SK-N-SH (cell line): Measurements from ENCODE around the gene CFAP299. TPM values are rescaled to one million over a fixed set of nuclear protein-coding genes. Genes with fewer than 3 reads are reported as not detected.

Experiments
- CTCF ChIA-PET: fragments of 300-600, 350-600 bp; formaldehyde crosslinking; extraction: SDS; loops from one replicate; lab custom pipeline; 2021; lab: Yijun Ruan, JAX
- POLR2A ChIA-PET: fragments of 350-600 bp; sonication (Branson Sonifier 250); formaldehyde crosslinking; extraction: SDS; loops from one replicate; lab custom pipeline; 2020; ENCODE audit warnings: antibody characterized with exemption, inconsistent platforms; lab: Yijun Ruan, JAX
- DNase-seq: peaks from one replicate; pipeline ENCODE4 v3.0.0; 2012
- H2AFZ ChIP-seq: fragments of 200-600 bp; sonication (generic); 2 replicates; pipeline ENCODE4 v1.8.1; 2016; ENCODE audit warnings: antibody characterized with exemption, mild to moderate bottlenecking, low read depth
- H3F3A ChIP-seq: fragments of 200-600 bp; sonication (generic); replicated peaks from 2 replicates; pipeline ENCODE3; 2016; ENCODE audit warnings: antibody characterized with exemption, mild to moderate bottlenecking; ENCODE audit not compliant: insufficient read depth
- H3K27ac ChIP-seq, 2 experiments: fragments of 200-500 bp in 1 of 2; fragments of 200-600 bp in 1 of 2; sonication (Bioruptor generic) in 1 of 2; sonication (generic), shearing (Covaris generic) in 1 of 2; 2 replicates each; pipeline versions ENCODE4 v1.5.1 to v1.6.1; 2014 to 2016; ENCODE audit warnings: low read depth in 2 of 2, inconsistent platforms in 1 of 2, low read length in 1 of 2, mild to moderate bottlenecking in 1 of 2, mixed read lengths in 1 of 2
- H3K27me3 ChIP-seq: fragments of 200-600 bp; sonication (generic), shearing (Covaris generic); 2 replicates; pipeline ENCODE4 v1.6.1; 2016; ENCODE audit warnings: mixed run types; ENCODE audit not compliant: insufficient read depth
- H3K36me3 ChIP-seq, 2 experiments: fragments of 200-500 bp in 1 of 2; fragments of 200-600 bp in 1 of 2; sonication (Bioruptor generic) in 1 of 2; sonication (generic) in 1 of 2; replicated peaks in 1 of 2; 2 replicates each; pipeline versions ENCODE3 to v1.5.1; 2014 to 2016; ENCODE audit warnings: low read length in 1 of 2, mild to moderate bottlenecking in 1 of 2; ENCODE audit not compliant: insufficient read depth in 2 of 2, control insufficient read depth in 1 of 2
- H3K4me1 ChIP-seq, 2 experiments: fragments of 200-500 bp in 1 of 2; fragments of 200-600 bp in 1 of 2; sonication (Bioruptor generic) in 1 of 2; sonication (generic), shearing (Covaris generic) in 1 of 2; 2 replicates each; pipeline versions ENCODE4 v1.5.1 to v1.6.1; 2014 to 2016; ENCODE audit warnings: low read depth in 1 of 2, low read length in 1 of 2, mixed run types in 1 of 2; ENCODE audit not compliant: insufficient read depth in 2 of 2, control insufficient read depth in 1 of 2
- H3K4me2 ChIP-seq: fragments of 200-600 bp; sonication (generic), shearing (Covaris generic); 2 replicates; pipeline ENCODE4 v1.6.1; 2017; ENCODE audit warnings: mixed run types
- H3K4me3 ChIP-seq, 2 experiments: fragments of 200-500 bp in 1 of 2; fragments of 200-600 bp in 1 of 2; sonication (Bioruptor generic) in 1 of 2; sonication (generic), shearing (Covaris generic) in 1 of 2; 2 replicates each; pipeline versions ENCODE4 v1.5.1 to v1.8.1; 2014 to 2016; ENCODE audit warnings: low read depth in 2 of 2, inconsistent platforms in 1 of 2, low read length in 1 of 2, mild to moderate bottlenecking in 1 of 2, mixed read lengths in 1 of 2, moderate library complexity in 1 of 2
- H3K79me2 ChIP-seq: fragments of 200-600 bp; sonication (generic); 2 replicates; pipeline ENCODE4 v1.8.1; 2017; ENCODE audit warnings: mild to moderate bottlenecking; ENCODE audit not compliant: insufficient read depth
- H3K9ac ChIP-seq: fragments of 200-600 bp; sonication (generic); 2 replicates; pipeline ENCODE4 v1.6.1; 2017; ENCODE audit warnings: mixed run types
- H3K9me2 ChIP-seq: fragments of 200-600 bp; sonication (generic); 2 replicates; pipeline ENCODE4 v1.6.1; 2017; ENCODE audit warnings: mixed run types
- H3K9me3 ChIP-seq: fragments of 200-600 bp; sonication (generic); 2 replicates; pipeline ENCODE4 v1.6.1; 2017; ENCODE audit warnings: mixed run types, mild to moderate bottlenecking, moderate library complexity
- H4K20me1 ChIP-seq: fragments of 200-600 bp; sonication (generic); 2 replicates; pipeline ENCODE4 v1.6.1; 2017; ENCODE audit warnings: mild to moderate bottlenecking, mixed run types; ENCODE audit not compliant: insufficient read depth
- CHD2 ChIP-seq: fragments of 150-350 bp; IDR thresholded peaks from 2 replicates; pipeline ENCODE4 v1.6.1; 2018; ENCODE audit warnings: low read length; ENCODE audit not compliant: partially characterized antibody
- ELF1 ChIP-seq: IDR thresholded peaks from 2 replicates; pipeline ENCODE4 v1.4.0; 2012
- EP300 ChIP-seq, 2 experiments: IDR thresholded peaks; 2 replicates each; pipeline versions ENCODE4 v1.4.0 to v1.6.1; 2012; ENCODE audit warnings: borderline replicate concordance in 1 of 2, low read depth in 1 of 2, low read length in 1 of 2
- FOXM1 ChIP-seq: IDR thresholded peaks from 2 replicates; pipeline ENCODE4 v1.4.0; 2012; ENCODE audit warnings: low read depth, mild to moderate bottlenecking
- IRF3 ChIP-seq: fragments of 150-350 bp; IDR thresholded peaks from 2 replicates; pipeline ENCODE4 v1.6.1; 2016; ENCODE audit warnings: mild to moderate bottlenecking, low read depth, low read length
- JUND ChIP-seq: IDR thresholded peaks from 2 replicates; pipeline ENCODE4 v1.4.0; 2012
- MEF2A ChIP-seq: IDR thresholded peaks from 2 replicates; pipeline ENCODE4 v1.4.0; 2012; ENCODE audit warnings: low read depth, borderline replicate concordance
- MXI1 ChIP-seq: IDR thresholded peaks from 2 replicates; pipeline ENCODE4 v1.6.1; 2012; ENCODE audit warnings: mild to moderate bottlenecking, low read depth, low read length, improper control_type of control experiment
- NRF1 ChIP-seq: IDR thresholded peaks from 2 replicates; pipeline ENCODE4 v1.6.1; 2012; ENCODE audit warnings: low read depth, mild to moderate bottlenecking, low read length
- PBX3 ChIP-seq: IDR thresholded peaks from 2 replicates; pipeline ENCODE4; 2012
- SIN3A ChIP-seq: IDR thresholded peaks from 2 replicates; pipeline ENCODE4 v1.6.1; 2012; ENCODE audit warnings: low read depth, mild to moderate bottlenecking, low read length, moderate library complexity, borderline replicate concordance
- SMC3 ChIP-seq: IDR thresholded peaks from 2 replicates; pipeline ENCODE4 v1.6.1; 2012; ENCODE audit warnings: low read depth, low read length, improper control_type of control experiment
- TAF1 ChIP-seq: IDR thresholded peaks from 2 replicates; pipeline ENCODE4 v1.6.1; 2012; ENCODE audit warnings: low read depth, mild to moderate bottlenecking, low read length, moderate library complexity, borderline replicate concordance
- TCF12 ChIP-seq: IDR thresholded peaks from 2 replicates; pipeline ENCODE4 v1.4.0; 2012
- YY1 ChIP-seq: IDR thresholded peaks from 2 replicates; pipeline ENCODE4 v1.4.0; 2012; ENCODE audit warnings: low read depth, mild to moderate bottlenecking
- ZBTB33 ChIP-seq: IDR thresholded peaks from 2 replicates; pipeline ENCODE4 v1.4.0; 2012; ENCODE audit warnings: low read depth, borderline replicate concordance
- WGBS: methylation state at CpG from one replicate; pipeline ENCODE4 v1.1.6; 2017; ENCODE audit warnings: low lambda C conversion rate; 5-methylcytosine and 5-hydroxymethylcytosine counted together
- polyA plus RNA-seq, 3 experiments: library from polyadenylated mRNA; depleted of rRNA; stranded (reverse); fragments of >200 nt; gene quantifications; 2 replicates each; pipeline ENCODE4 v1.2.3, GENCODE V29; 2012

Gene CFAP299
- polyA plus RNA-seq, 1 of the 3 experiments (the other 2 are of a cell fraction) = 1.2 TPM

- no peaks in the 10 kb centered on the region for H3F3A ChIP-seq
- no peaks in the 10 kb centered on the region for H3K27me3 ChIP-seq
- DNase-seq = no peak
- no peak overlapping the region for H2AFZ ChIP-seq
- H3K4me1 ChIP-seq = no peaks in the 10 kb centered on the region
- H3K9ac ChIP-seq = no peak overlapping the region
- H3K27ac ChIP-seq = no peak overlapping the region
- no peak overlapping the region for H3K4me3 ChIP-seq
- POLR2A ChIA-PET = no interaction called here
- 1% methylated on average over 3 of the region's 3 CpGs for WGBS
- no peak overlapping the region for H3K4me2 ChIP-seq
- TF ChIP-seq ZBTB33 (no peak), FOXM1 (no peak), MXI1 (no peak), ELF1 (no peak)
- no peaks in the 10 kb centered on the region for H4K20me1 ChIP-seq
- H3K79me2 ChIP-seq = no peaks in the 10 kb centered on the region
- H3K9me2 ChIP-seq = no peaks in the 10 kb centered on the region
- CTCF ChIA-PET = interaction anchor here (4.0 kb wide), 1 partner anchor 9 kb away, joined by 25 read pairs; no protein-coding TSS in a partner anchor
- no peaks in the 10 kb centered on the region for H3K9me3 ChIP-seq
- no peaks in the 10 kb centered on the region for H3K36me3 ChIP-seq
These were observed 664.4 kb downstream of the CFAP299 start for GRCh38 chr4:80999943-81000342.

GRCh38 chr4:81003597-81004111, 668.1 kb downstream of the CFAP299 start:
- H3K9me2 ChIP-seq = no peaks in the 10 kb centered on the region
- no peak overlapping the region for H3K27ac ChIP-seq
- no peaks in the 10 kb centered on the region for H3F3A ChIP-seq
- WGBS = 0% methylated on average over 2 of the region's 2 CpGs
- H3K4me3 ChIP-seq = no peak overlapping the region
- CTCF ChIA-PET = no interaction called here
- no peaks in the 10 kb centered on the region for H3K9me3 ChIP-seq
- H3K79me2 ChIP-seq = no peaks in the 10 kb centered on the region
- POLR2A ChIA-PET = no interaction called here
- no peak for DNase-seq
- H3K27me3 ChIP-seq = no peaks in the 10 kb centered on the region; the same call in 1 of the 2 replicates
- no peak overlapping the region for H3K9ac ChIP-seq
- H3K36me3 ChIP-seq = no peaks in the 10 kb centered on the region
- no peaks in the 10 kb centered on the region for H4K20me1 ChIP-seq
- H3K4me1 ChIP-seq = no peaks in the 10 kb centered on the region
- no peak overlapping the region for H3K4me2 ChIP-seq
- no peak overlapping the region for H2AFZ ChIP-seq
- no peak for TF ChIP-seq TCF12
- TF ChIP-seq PBX3 = no peak
- no peak for TF ChIP-seq JUND
- no peak for TF ChIP-seq SIN3A
- no peak for TF ChIP-seq NRF1
- no peak for TF ChIP-seq MEF2A
- TF ChIP-seq ZBTB33 = no peak
- TF ChIP-seq IRF3 = no peak
- no peak for TF ChIP-seq SMC3
- TF ChIP-seq TAF1 = no peak
- no peak for TF ChIP-seq MXI1
- no peak for TF ChIP-seq CHD2
- TF ChIP-seq EP300 (IDR thresholded peaks at IDR 0.05; ENCODE audit: borderline replicate concordance in 1 of 2, low read depth in 1 of 2, low read length in 1 of 2) = no peak
- TF ChIP-seq ELF1 = no peak
- TF ChIP-seq YY1 = no peak
